Activated B cell treated with CpG ODN at 0.5 μM for 24 hours (primary cell): ENCODE data around the gene EGFR. TPM values are rescaled to one million over a fixed set of nuclear protein-coding genes. Genes with fewer than 3 reads are reported as not detected.

Source experiments
- ATAC-seq: fragments of 200-7000 bp; cut with Tn5 transposase; one replicate; pipeline ENCODE4 v1.10.0; 2021; ENCODE audit warnings: low read depth, mild to moderate bottlenecking, moderate library complexity
- CTCF ChIA-PET: fragments of 350-600 bp; sonication (Branson Sonifier 250); formaldehyde crosslinking; loops from one replicate; lab custom pipeline; 2021; ENCODE audit warnings: antibody characterized with exemption; lab: Charles Lee
- POLR2A ChIA-PET: fragments of 350-600 bp; sonication (Branson Sonifier 250); formaldehyde crosslinking; loops from one replicate; lab custom pipeline; 2021; ENCODE audit warnings: antibody characterized with exemption; lab: Charles Lee
- DNase-seq: peaks from one replicate; pipeline ENCODE4 v3.0.0; 2022
- H3K27ac Mint-ChIP-seq: one replicate; pipeline ENCODE4 v1.8.0; 2020; ENCODE audit warnings: mixed read lengths
- H3K27me3 Mint-ChIP-seq: one replicate; pipeline ENCODE4 v1.8.0; 2021; ENCODE audit warnings: mixed read lengths
- H3K36me3 Mint-ChIP-seq: one replicate; pipeline ENCODE4 v1.8.0; 2021; ENCODE audit warnings: low read depth, mixed read lengths
- H3K4me1 Mint-ChIP-seq: one replicate; pipeline ENCODE4 v1.8.0; 2021; ENCODE audit warnings: mixed read lengths
- H3K4me3 Mint-ChIP-seq: one replicate; pipeline ENCODE4 v1.8.0; 2020; ENCODE audit warnings: mild to moderate bottlenecking, mixed read lengths
- H3K9me3 Mint-ChIP-seq: one replicate; pipeline ENCODE4 v1.8.0; 2020; ENCODE audit warnings: mixed read lengths
- intact Hi-C: fragments of 100-400 bp; cut with micrococcal nuclease; formaldehyde crosslinking; loops from one replicate; pipeline ENCODE4 v1.15.1; 2024
- total RNA-seq: library from RNA; stranded (reverse); gene quantifications from 2 replicates; pipeline ENCODE4 v1.2.3, GENCODE V29; 2022
- TF ChIP-seq, protein P1 (sequence below): fragments of 200-600 bp; IDR thresholded peaks from one replicate; pipeline ENCODE4 v1.8.0; 2022; ENCODE audit warnings: antibody characterized with exemption, mild to moderate bottlenecking

EGFR gene
- total RNA-seq, 1 donor from 2014 or later = not detected

DNA sequence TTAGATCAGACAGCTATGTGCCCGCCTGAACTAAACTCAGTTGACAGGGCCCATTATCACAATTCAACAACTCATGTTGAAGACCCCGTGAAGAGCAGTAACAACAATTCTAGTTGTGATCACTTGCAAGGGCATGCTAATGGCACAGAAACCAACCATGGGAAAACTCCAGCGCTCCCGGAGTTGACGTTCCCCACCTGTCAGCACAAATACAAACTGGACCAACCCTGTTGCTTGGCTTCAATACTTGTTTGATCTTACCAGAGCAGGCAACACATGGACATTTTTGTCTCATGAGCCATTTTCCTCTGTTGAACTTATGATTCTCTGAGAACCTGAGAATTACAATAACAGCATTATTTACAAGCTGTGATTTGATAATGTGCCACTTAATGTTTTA lies 227.4 kb downstream of the EGFR start:
- intact Hi-C loops = no loop called here
- POLR2A ChIA-PET = no interaction called here
- no peak for ATAC-seq
- Mint-ChIP-seq H3K27ac (no peak overlapping the region), H3K4me1 (no peaks in the 10 kb centered on the region), H3K9me3 (no peaks in the 10 kb centered on the region), H3K4me3 (no peak overlapping the region), H3K27me3 (peaks cover 12% of the 10 kb centered on the region), H3K36me3 (no peaks in the 10 kb centered on the region)
- no peak for DNase-seq
- CTCF ChIA-PET = interaction anchor here (1.0 to 2.4 kb wide), 2 partner anchors 9 to 472 kb away, joined by 4 to 13 read pairs; no protein-coding TSS in a partner anchor
- TF ChIP-seq, protein P1, sequence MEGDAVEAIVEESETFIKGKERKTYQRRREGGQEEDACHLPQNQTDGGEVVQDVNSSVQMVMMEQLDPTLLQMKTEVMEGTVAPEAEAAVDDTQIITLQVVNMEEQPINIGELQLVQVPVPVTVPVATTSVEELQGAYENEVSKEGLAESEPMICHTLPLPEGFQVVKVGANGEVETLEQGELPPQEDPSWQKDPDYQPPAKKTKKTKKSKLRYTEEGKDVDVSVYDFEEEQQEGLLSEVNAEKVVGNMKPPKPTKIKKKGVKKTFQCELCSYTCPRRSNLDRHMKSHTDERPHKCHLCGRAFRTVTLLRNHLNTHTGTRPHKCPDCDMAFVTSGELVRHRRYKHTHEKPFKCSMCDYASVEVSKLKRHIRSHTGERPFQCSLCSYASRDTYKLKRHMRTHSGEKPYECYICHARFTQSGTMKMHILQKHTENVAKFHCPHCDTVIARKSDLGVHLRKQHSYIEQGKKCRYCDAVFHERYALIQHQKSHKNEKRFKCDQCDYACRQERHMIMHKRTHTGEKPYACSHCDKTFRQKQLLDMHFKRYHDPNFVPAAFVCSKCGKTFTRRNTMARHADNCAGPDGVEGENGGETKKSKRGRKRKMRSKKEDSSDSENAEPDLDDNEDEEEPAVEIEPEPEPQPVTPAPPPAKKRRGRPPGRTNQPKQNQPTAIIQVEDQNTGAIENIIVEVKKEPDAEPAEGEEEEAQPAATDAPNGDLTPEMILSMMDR = no peak

DNA sequence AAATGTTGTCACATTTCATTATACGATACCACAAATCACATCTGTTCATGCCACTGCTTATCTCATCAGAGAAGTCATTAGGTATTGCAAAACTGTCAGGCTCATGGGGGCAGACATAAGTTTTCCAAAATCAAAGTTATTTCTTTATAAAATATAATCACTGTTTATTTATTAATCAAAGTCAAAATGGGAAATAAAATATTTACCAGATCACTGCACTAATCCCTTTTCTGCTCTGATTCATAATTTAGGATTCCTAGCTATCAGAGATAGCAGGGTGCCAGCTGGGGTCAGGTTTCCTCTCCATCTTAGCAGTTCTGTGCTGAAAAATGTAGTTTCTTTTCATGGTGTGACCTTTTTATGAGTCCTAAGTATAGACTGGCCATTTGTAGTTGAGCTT lies 228.6 kb downstream of the EGFR start:
- ChIA-PET CTCF (interaction anchor here (2.4 kb wide), 1 partner anchor 8 kb away, joined by 13 read pairs; no protein-coding TSS in a partner anchor), POLR2A (no interaction called here)
- intact Hi-C loops = no loop called here
- Mint-ChIP-seq H3K4me3 (no peak overlapping the region), H3K27ac (no peak overlapping the region), H3K9me3 (no peaks in the 10 kb centered on the region), H3K4me1 (no peaks in the 10 kb centered on the region), H3K36me3 (no peaks in the 10 kb centered on the region), H3K27me3 (peaks cover 12% of the 10 kb centered on the region)
- ATAC-seq = no peak
- DNase-seq = no peak
- TF ChIP-seq, protein P1 = no peak

DNA sequence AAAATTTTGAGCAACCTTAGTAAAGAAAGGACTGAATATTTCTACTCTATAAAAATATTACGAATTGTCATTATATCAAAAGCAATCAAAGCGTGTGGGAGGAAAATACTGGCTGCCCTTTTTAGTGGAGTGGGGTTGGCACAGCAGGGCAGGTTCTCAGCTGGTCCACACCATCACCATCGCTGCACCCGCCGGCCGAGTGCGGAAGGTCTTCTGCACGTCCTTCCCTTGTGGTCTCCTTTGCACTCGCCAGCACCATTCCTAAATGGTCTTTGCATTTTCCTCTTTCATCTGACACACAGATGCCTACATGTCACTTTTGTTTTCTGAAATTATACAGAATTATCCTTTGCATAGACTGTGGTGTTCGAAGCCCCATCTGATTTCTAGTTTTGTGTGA lies 229.7 kb downstream of the EGFR start:
- ATAC-seq (no peak), DNase-seq (no peak)
- CTCF ChIA-PET = no interaction called here
- peaks cover 23% of the 10 kb centered on the region for H3K27me3 Mint-ChIP-seq
- no peaks in the 10 kb centered on the region for H3K4me1 Mint-ChIP-seq
- H3K36me3 Mint-ChIP-seq = no peaks in the 10 kb centered on the region
- TF ChIP-seq, protein P1 = no peak
- POLR2A ChIA-PET = no interaction called here
- H3K9me3 Mint-ChIP-seq = no peaks in the 10 kb centered on the region
- intact Hi-C loops = no loop called here
- no peak overlapping the region for H3K27ac Mint-ChIP-seq
- H3K4me3 Mint-ChIP-seq = no peak overlapping the region

DNA sequence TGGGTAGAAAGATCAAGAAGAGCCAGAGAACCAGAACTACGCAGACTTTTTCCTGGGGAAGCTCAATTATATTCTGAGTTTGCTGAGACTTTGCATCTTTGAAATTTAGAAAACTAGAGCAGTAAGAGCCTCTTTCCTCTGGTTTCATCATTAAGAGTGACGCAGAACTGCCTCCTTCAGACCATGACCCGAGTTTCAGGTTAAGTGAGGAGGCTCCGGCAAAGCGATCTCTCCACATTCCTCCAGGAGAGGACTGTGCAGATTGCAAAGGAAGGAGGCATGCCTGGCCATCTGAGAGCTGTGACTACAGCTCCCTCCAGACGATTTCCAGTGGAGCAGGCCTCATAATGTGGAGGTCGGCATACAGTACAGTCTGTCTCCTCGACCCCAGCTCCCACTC lies 230.5 kb downstream of the EGFR start:
- Mint-ChIP-seq H3K27ac (no peak overlapping the region), H3K36me3 (no peaks in the 10 kb centered on the region), H3K9me3 (no peaks in the 10 kb centered on the region), H3K4me1 (peaks cover 3% of the 10 kb centered on the region), H3K27me3 (peaks cover 28% of the 10 kb centered on the region), H3K4me3 (no peak overlapping the region)
- ATAC-seq (no peak), DNase-seq (no peak)
- TF ChIP-seq, protein P1 = no peak
- CTCF ChIA-PET = no interaction called here
- intact Hi-C loops = no loop called here
- POLR2A ChIA-PET = no interaction called here

DNA sequence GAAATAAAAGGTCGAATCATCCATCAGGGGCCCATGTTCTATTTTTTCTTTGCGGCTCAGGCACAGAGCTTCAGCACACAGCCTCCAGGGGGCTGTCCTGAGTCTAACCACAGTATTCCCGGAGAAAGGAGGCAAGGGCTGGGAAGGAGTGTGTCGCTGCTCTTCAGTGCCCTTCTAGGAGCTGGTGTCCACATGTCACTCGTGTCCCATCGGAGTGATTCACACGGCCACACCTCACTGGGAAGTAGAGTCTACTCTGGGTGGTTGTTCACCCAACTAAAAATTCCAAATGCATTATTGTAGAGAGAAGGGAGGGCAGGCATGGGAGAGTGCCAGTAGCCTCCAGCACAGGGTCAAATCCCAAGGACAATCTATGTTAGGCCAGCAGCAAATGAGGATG lies 231.5 kb downstream of the EGFR start:
- no peak for DNase-seq
- Mint-ChIP-seq H3K27me3 (peaks cover 30% of the 10 kb centered on the region), H3K4me1 (peaks cover 9% of the 10 kb centered on the region), H3K36me3 (no peaks in the 10 kb centered on the region), H3K27ac (no peak overlapping the region), H3K9me3 (no peaks in the 10 kb centered on the region), H3K4me3 (no peak overlapping the region)
- TF ChIP-seq, protein P1 = no peak
- intact Hi-C loops = loop anchor here (10.0 kb wide), 1 partner anchor 376 kb away; no protein-coding TSS in a partner anchor
- ChIA-PET CTCF (no interaction called here), POLR2A (no interaction called here)
- ATAC-seq = no peak
